GM23248 (cell line): ENCODE results near the gene RGS18. TPM values are rescaled to one million over a fixed set of nuclear protein-coding genes. Genes with fewer than 3 reads are reported as not detected.

Experiments
- DNase-seq: peaks from one replicate; pipeline ENCODE4 v3.0.0-alpha.2; 2015
- H2AFZ ChIP-seq: fragments of 200-600 bp; sonication (generic); 2 replicates; pipeline ENCODE4 v1.6.1; 2016; ENCODE audit warnings: antibody characterized with exemption
- H3F3A ChIP-seq: fragments of 200-600 bp; sonication (generic); 2 replicates; pipeline ENCODE4 v1.6.1; 2016; ENCODE audit warnings: mild to moderate bottlenecking, antibody characterized with exemption, mixed run types; ENCODE audit not compliant: insufficient read depth
- H3K27ac ChIP-seq: fragments of 200-600 bp; sonication (generic); 2 replicates; pipeline ENCODE4 v1.5.1; 2016; ENCODE audit warnings: mild to moderate bottlenecking
- H3K27me3 ChIP-seq: fragments of 200-600 bp; sonication (generic); replicated peaks from 2 replicates; pipeline ENCODE4 v1.6.1; 2016; ENCODE audit warnings: mild to moderate bottlenecking; ENCODE audit not compliant: insufficient read depth
- H3K36me3 ChIP-seq: fragments of 200-600 bp; sonication (generic); 2 replicates; pipeline ENCODE4 v1.6.1; 2016; ENCODE audit warnings: low read depth, mild to moderate bottlenecking
- H3K4me1 ChIP-seq: fragments of 200-600 bp; sonication (generic); 2 replicates; pipeline ENCODE4 v1.6.1; 2016; ENCODE audit warnings: mild to moderate bottlenecking; ENCODE audit not compliant: insufficient read depth
- H3K4me2 ChIP-seq: fragments of 200-600 bp; sonication (generic); one replicate; pipeline ENCODE4 v1.6.1; 2016; ENCODE audit warnings: mild to moderate bottlenecking; ENCODE audit not compliant: unreplicated experiment
- H3K4me3 ChIP-seq: fragments of 200-600 bp; sonication (generic); 2 replicates; pipeline ENCODE4 v1.5.1; 2016; ENCODE audit warnings: mild to moderate bottlenecking
- H3K79me2 ChIP-seq: fragments of 200-600 bp; sonication (generic); 2 replicates; pipeline ENCODE4 v1.6.1; 2016; ENCODE audit warnings: mild to moderate bottlenecking; ENCODE audit not compliant: insufficient read depth
- H3K9ac ChIP-seq: fragments of 200-600 bp; sonication (generic); 2 replicates; pipeline ENCODE4 v1.6.1; 2016; ENCODE audit warnings: mild to moderate bottlenecking
- H3K9me2 ChIP-seq: fragments of 200-600 bp; sonication (generic); 2 replicates; pipeline ENCODE4 v1.6.1; 2016; ENCODE audit warnings: mixed run types, mild to moderate bottlenecking, moderate library complexity; ENCODE audit not compliant: insufficient read depth
- H3K9me3 ChIP-seq: fragments of 200-600 bp; sonication (generic); one replicate; pipeline ENCODE4 v1.6.1; 2017; ENCODE audit warnings: low read depth
- H4K20me1 ChIP-seq: fragments of 200-600 bp; sonication (generic); 2 replicates; pipeline ENCODE4 v1.6.0; 2016; ENCODE audit not compliant: insufficient read depth
- EZH2 ChIP-seq: fragments of 200-600 bp; sonication (generic); IDR thresholded peaks from 2 replicates; pipeline ENCODE4 v1.6.1; 2018; ENCODE audit warnings: antibody characterized with exemption, mild to moderate bottlenecking; ENCODE audit not compliant: insufficient read depth, poor library complexity, severe bottlenecking
- EZH2phosphoT487 ChIP-seq: fragments of 200-600 bp; sonication (generic); IDR thresholded peaks from 2 replicates; pipeline ENCODE4 v1.6.1; 2018; ENCODE audit warnings: antibody characterized with exemption, moderate library complexity, mild to moderate bottlenecking, low read depth; ENCODE audit not compliant: insufficient read depth
- WGBS, 2 experiments: methylation state at CpG; one replicate each; pipeline ENCODE4 v1.1.6; 2015 to 2017; ENCODE audit warnings: low lambda C conversion rate in 2 of 2, low coverage in 1 of 2; ENCODE audit errors: missing lambda C conversion rate in 2 of 2; 5-methylcytosine and 5-hydroxymethylcytosine counted together
- in situ Hi-C: fragments of 300-500 bp; cut with MboI; formaldehyde crosslinking; loops from 2 replicates; pipeline ENCODE4 v1.15.0; 2020
- polyA plus RNA-seq: library from polyadenylated mRNA; unstranded; fragments of >200 nt; fragmentation: Nextera tagmentation; extraction: Ambion mirVana; gene quantifications from 2 replicates; pipeline ENCODE4 v1.2.1, GENCODE V29; 2016
- total RNA-seq: library from RNA; depleted of rRNA; stranded (reverse); fragments of >200 nt; shearing (Covaris generic); gene quantifications from 2 replicates; pipeline ENCODE4 v1.2.3, GENCODE V29; 2014; rRNA removed

Gene RGS18
- total and polyA plus RNA-seq, 2 experiments from 2014 or later: not detected

GRCh38 chr1:192232817-192233417 is 74.7 kb downstream of the RGS18 start:
- Histone ChIP-seq H3K9ac (no peak overlapping the region), H3K9me2 (0 out of 2 replicates have a peak, but pooled peaks cover 3% of the 10 kb centered on the region), H3K4me3 (no peak overlapping the region), H3K4me2 (no peak overlapping the region), H3K79me2 (no peaks in the 10 kb centered on the region), H4K20me1 (no peaks in the 10 kb centered on the region), H3K36me3 (no peaks in the 10 kb centered on the region), H3K4me1 (no peaks in the 10 kb centered on the region), H3K9me3 (no peaks in the 10 kb centered on the region), H3K27ac (no peak overlapping the region), H2AFZ (no peak overlapping the region), H3K27me3 (no peaks in the 10 kb centered on the region), H3F3A (no peaks in the 10 kb centered on the region)
- in situ Hi-C loops: no loop called here
- DNase-seq: no peak
- no peak for TF ChIP-seq EZH2phosphoT487
- no peak for TF ChIP-seq EZH2
- WGBS, 2 experiments: 9 to 13% methylated on average over 7 of the region's 7 CpGs

GRCh38 chr1:192235127-192235526 is 76.9 kb downstream of the RGS18 start:
- in situ Hi-C loops: no loop called here
- H3K27me3 ChIP-seq: no peaks in the 10 kb centered on the region
- no peak for DNase-seq
- H3K9me3 ChIP-seq: no peaks in the 10 kb centered on the region
- no peak overlapping the region for H2AFZ ChIP-seq
- H3K9me2 ChIP-seq: 0 out of 2 replicates have a peak, but pooled peaks cover 3% of the 10 kb centered on the region
- no peaks in the 10 kb centered on the region for H3K79me2 ChIP-seq
- no peak overlapping the region for H3K4me3 ChIP-seq
- no peaks in the 10 kb centered on the region for H3F3A ChIP-seq
- H3K4me1 ChIP-seq: no peaks in the 10 kb centered on the region
- no peak overlapping the region for H3K4me2 ChIP-seq
- TF ChIP-seq EZH2 (no peak), EZH2phosphoT487 (no peak)
- no peaks in the 10 kb centered on the region for H4K20me1 ChIP-seq
- no peak overlapping the region for H3K9ac ChIP-seq
- H3K27ac ChIP-seq: no peak overlapping the region
- H3K36me3 ChIP-seq: no peaks in the 10 kb centered on the region

Other genes starting within 250 kb of the RGS18 start
- gene RGS21, start 158.5 kb downstream of the RGS18 start, total RNA-seq: not detected in 2 replicates
- not detected in 2 replicates for gene RGS21, start 158.5 kb downstream of the RGS18 start, polyA plus RNA-seq